Aorta (tissue), 5 donors: ENCODE measurements around the gene SPOP. TPM values are rescaled to one million over a fixed set of nuclear protein-coding genes. Genes with fewer than 3 reads are reported as not detected.
A peak's percentile ranks its signal among the peaks of the same experiment; 100 is the strongest.
"Not testable (repeated sequence)": the region's sequence is repeated elsewhere in the genome, so short reads cannot be mapped to it uniquely, and the experiment has no call there.

Source experiments
- ATAC-seq: fragments of 200-7000 bp; cut with Tn5 transposase; one replicate; pipeline ENCODE4 v1.9.1; 2022; ENCODE audit warnings: moderate library complexity; ENCODE audit not compliant: low FRiP score
- DNase-seq, 2 donors: peaks; one replicate each; pipeline ENCODE4 v3.0.0-alpha.2; 2020
- H3K27ac ChIP-seq, 2 donors: one replicate each; pipeline ENCODE4 v1.5.1; 2013; ENCODE audit warnings: low read length in 2 of 2, mild to moderate bottlenecking in 2 of 2, moderate library complexity in 2 of 2, control low read depth in 1 of 2, inconsistent platforms in 1 of 2, low read depth in 1 of 2
- H3K27me3 ChIP-seq, 2 donors: one replicate each; pipeline ENCODE4 v1.6.1; 2013; ENCODE audit warnings: control low read depth in 1 of 2, low read length in 1 of 2, mild to moderate bottlenecking in 1 of 2, moderate library complexity in 1 of 2; ENCODE audit not compliant: insufficient read depth in 2 of 2, control insufficient read depth in 1 of 2
- H3K36me3 ChIP-seq, 2 donors: one replicate each; pipeline ENCODE4 v1.6.1; 2013; ENCODE audit warnings: control low read depth in 1 of 2, low read length in 1 of 2, mild to moderate bottlenecking in 1 of 2; ENCODE audit not compliant: insufficient read depth in 2 of 2, control insufficient read depth in 1 of 2
- H3K4me1 ChIP-seq, 2 donors: one replicate each; pipeline ENCODE4 v1.6.1; 2013; ENCODE audit warnings: low read length in 2 of 2, control low read depth in 1 of 2, mild to moderate bottlenecking in 1 of 2, moderate library complexity in 1 of 2; ENCODE audit not compliant: insufficient read depth in 2 of 2, control insufficient read depth in 1 of 2
- H3K4me3 ChIP-seq, 2 donors: one replicate each; pipeline ENCODE4 v1.5.1; 2013; ENCODE audit warnings: low read length in 2 of 2, control low read depth in 1 of 2, mild to moderate bottlenecking in 1 of 2
- H3K9me3 ChIP-seq: one replicate; pipeline ENCODE4 v1.6.1; 2013; ENCODE audit warnings: mild to moderate bottlenecking, low read length; ENCODE audit not compliant: control insufficient read depth
- WGBS, 2 donors: extraction: QIAGEN DNeasy Blood & Tissue Kit; methylation state at CpG; one replicate each; pipeline ENCODE4 v1.1.7; 2013; 5-methylcytosine and 5-hydroxymethylcytosine counted together
- intact Hi-C, 2 donors: fragments of 100-400 bp; cut with DNase I; formaldehyde crosslinking; loops; one replicate each; pipeline versions ENCODE4 v1.14.2 to v1.15.0; 2022
- polyA plus RNA-seq, 2 donors: library from polyadenylated mRNA; stranded (reverse); fragments of 200-250 nt; gene quantifications; one replicate each; pipeline ENCODE4 v1.2.3, GENCODE V29; 2013
- total RNA-seq, 2 donors: library from RNA; stranded (reverse); fragmentation: NEBNext Ultra II Directional; extraction: Animal tissue kit (Norgen Biotek cat#: 25700); gene quantifications; one replicate each; pipeline ENCODE4 v1.2.1, GENCODE V29; 2021
- donor health status: healthy with polysubstance abuse.
- donor health status: Bipolar disorder and iron deficiency.
- donor health status: DM: no; HTN: no; CAD: no.
- donor health status: DM: no; HTN: no; CAD: no.
- donor health status: DM: yes; HTN: yes; CAD: no.

The SPOP gene
- total and polyA plus RNA-seq, 4 donors: 54.5 to 289 (median 86.8) TPM

DNA sequence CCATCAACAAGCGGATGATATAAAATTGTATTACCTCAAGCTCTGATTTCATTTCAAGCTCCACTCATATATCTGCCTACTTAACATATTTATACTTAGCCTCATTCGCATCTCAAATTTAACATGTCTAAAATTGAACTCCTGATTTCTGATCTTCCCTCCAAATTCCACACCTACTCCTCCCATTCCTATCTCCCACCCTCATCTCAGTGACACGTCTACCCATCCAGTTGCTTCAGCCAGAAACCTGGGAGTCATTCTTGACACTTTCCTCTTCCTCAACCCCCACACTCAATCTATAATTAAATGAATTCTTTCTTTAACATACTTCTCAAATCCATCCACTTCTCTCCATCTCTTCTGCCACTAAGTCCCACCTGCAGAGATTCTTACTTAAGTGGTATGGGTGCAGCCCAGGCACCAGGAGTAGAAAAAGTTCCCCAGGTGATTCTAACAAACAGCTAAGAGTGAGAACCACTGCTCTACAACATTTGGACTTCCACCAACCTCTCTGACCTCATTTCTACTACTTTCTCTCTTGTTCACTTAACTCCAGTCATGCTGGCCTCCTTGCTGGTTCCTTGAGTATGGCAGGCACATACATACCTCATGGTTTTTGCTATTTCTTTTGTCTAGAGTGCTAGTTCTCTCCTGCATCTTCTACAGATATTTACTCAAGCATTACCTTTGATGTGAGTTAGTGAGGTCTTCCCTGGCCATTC is 18.1 kb downstream of the SPOP start:
- WGBS, 2 donors: 81 to 82% methylated on average over 3 of the region's 3 CpGs
- DNase-seq (no peak), ATAC-seq (no peak)
- peaks cover 5 to 11% of the 10 kb centered on the region in 2 donors for H3K4me1 ChIP-seq
- H3K27ac ChIP-seq: no peak overlapping the region
- no peaks in the 10 kb centered on the region for H3K9me3 ChIP-seq
- H3K27me3 ChIP-seq: no peaks in the 10 kb centered on the region
- H3K36me3 ChIP-seq: peaks cover 0 to 2% of the 10 kb centered on the region in 2 donors
- intact Hi-C loops: loop anchor here in 1 of 2 donors (5.0 kb wide), 1 partner anchor 38 kb away; no protein-coding TSS in a partner anchor
- no peak overlapping the region for H3K4me3 ChIP-seq

DNA sequence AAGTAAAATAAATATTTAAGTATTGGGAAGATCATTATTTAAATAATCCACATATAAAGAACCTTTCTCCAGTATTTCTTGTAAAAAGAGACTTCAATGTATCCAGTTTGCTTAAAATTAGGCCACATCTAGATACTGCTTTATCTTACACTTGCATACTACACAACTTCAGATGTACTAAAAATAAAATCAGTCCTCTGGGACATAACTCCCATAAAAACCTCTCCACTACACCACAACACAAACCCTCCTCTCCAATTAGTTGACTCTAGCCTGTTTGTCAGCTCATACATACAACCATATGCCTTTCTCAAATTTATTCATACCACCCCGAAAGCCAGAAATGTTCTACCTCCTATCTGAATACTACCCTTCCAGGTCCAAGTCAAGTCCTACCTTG is 21.6 kb downstream of the SPOP start:
- Histone ChIP-seq H3K4me3 (no peak overlapping the region), H3K36me3 (peaks cover 0 to 2% of the 10 kb centered on the region in 2 donors), H3K27ac (no peak overlapping the region), H3K27me3 (no peaks in the 10 kb centered on the region), H3K4me1 (peaks cover 6 to 11% of the 10 kb centered on the region in 2 donors), H3K9me3 (no peaks in the 10 kb centered on the region)
- DNase-seq (no peak), ATAC-seq (no peak)
- WGBS, 2 donors: 61 to 69% methylated on average over 1 of the region's 1 CpG
- intact Hi-C loops: loop anchor here in 1 of 2 donors (5.0 kb wide), 1 partner anchor 34 kb away; no protein-coding TSS in a partner anchor

DNA sequence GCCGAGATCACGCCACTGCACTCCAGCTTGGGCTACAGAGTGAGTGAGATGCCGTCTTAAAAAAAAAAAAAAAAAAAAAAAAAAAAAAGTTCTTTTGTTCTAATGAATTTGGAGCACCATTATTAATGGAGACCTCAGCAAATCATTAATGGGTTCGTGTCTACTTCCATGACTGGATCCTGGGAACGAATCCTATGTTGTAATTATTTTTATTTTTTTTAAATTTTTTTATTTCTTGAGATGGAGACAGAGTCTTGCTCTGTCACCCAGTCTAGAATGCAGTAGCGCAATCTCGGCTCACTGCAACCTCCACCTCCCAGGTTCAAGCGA is 30.7 kb downstream of the SPOP start:
- Histone ChIP-seq H3K27ac (peak overlapping the region; percentile 57 to 93), H3K4me1 (peaks cover 0 to 5% of the 10 kb centered on the region in 2 donors), H3K36me3 (no peaks in the 10 kb centered on the region), H3K4me3 (no peak overlapping the region), H3K9me3 (no peaks in the 10 kb centered on the region), H3K27me3 (no peaks in the 10 kb centered on the region)
- no peak for DNase-seq
- intact Hi-C loops: no loop called here
- WGBS, 2 donors: 65 to 71% methylated on average over 8 of the region's 8 CpGs
- ATAC-seq: peak; percentile 47

DNA sequence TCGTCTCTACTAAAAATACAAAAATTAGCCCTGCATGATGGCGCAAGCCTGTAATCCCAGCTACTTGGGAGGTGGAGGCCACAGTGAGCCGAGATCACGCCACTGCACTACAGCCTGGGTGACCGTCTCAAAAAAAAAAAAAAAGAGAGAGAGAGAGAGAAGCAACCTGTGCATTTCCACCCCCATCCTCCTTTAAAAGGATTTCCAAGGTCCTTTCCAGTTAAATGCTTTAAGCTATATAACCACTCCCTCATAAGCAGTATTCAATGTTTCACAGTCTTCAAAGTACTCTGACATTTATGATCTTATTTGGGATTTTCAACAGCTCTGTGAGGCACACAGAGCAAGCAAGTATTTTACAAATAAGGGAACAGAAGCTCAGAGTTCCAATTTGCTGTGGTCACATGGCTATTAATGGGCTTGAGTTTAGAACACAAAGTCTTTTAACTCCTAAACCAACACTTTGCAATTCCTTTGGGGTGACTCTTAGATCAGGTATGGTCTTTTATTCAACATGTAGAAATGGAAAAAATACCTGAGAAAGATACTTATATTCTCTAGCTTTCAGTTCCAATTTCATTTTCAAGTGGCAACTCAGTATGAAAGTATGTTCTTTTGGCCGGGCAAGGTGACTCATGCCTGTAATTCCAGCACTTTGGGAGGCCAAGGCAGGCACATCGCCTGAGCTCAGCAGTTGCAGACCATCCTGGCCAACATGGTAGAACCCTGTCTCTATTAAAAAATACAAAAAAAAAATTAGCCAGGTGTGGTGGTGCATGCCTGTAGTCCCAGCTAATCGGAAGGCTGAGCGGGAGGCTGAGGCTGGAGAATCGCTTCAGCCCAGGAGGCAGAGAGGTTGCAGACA is 31.3 kb downstream of the SPOP start:
- peak overlapping the region in 1 of 2 donors; percentile 26 for H3K4me3 ChIP-seq
- peak; percentile 81 for ATAC-seq

DNA sequence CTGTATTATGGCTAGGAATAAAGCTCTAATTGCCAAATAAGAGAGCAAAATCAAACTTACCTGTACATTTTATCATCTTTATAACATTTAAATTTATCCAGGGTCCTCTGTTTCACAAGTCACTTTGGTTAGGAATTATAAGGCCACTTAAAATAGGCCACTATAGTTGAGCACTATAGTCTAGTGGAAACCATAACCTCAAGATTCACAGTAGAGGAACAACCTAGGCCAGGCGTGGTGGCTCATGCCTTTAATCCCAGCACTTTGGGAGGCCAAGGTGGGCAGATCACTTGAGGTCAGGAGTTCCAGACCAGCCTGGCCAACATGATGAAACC is 31.9 kb downstream of the SPOP start:
- DNase-seq, H3K9me3 ChIP-seq, H3K36me3 ChIP-seq, H3K4me1 ChIP-seq, H3K27me3 ChIP-seq, intact Hi-C loops: not testable (repeated sequence)
- Histone ChIP-seq H3K27ac (peak overlapping the region; percentile 94 to 100), H3K4me3 (peak overlapping the region in 1 of 2 donors; percentile 54)
- 54 to 70% methylated on average over 1 of the region's 1 CpG for WGBS, 2 donors
- ATAC-seq: peak; percentile 21

More for the DNA sequence above, 31.3 kb downstream of the SPOP start:
- 26 to 34% methylated on average over 10 of the region's 10 CpGs for WGBS, 2 donors
- Histone ChIP-seq H3K27me3 (no peaks in the 10 kb centered on the region), H3K27ac (peak overlapping the region; percentile 94 to 100), H3K36me3 (no peaks in the 10 kb centered on the region), H3K9me3 (no peaks in the 10 kb centered on the region), H3K4me1 (peaks cover 0 to 5% of the 10 kb centered on the region in 2 donors)
- intact Hi-C loops: no loop called here
- DNase-seq: peak in 1 of 2 donors; percentile 71

DNA sequence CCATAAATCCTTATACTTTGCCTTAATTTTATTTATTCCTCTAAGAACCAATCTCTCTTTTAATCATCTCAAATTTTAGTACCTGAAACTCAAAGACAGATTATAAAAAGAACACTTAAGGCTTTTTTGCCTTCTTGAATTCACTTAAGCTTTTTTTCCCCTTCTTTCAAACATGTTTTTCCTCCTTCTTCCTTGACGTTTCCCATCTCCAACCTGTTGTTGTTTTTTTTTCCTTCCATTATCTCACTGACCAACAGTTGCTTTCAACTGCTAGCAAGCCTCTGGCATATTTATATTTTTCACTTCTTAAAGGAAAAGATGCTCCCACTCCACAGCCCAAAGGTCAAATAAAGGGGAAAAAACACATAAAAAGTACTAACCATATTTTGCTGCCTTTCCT is 32.2 kb downstream of the SPOP start:
- H3K27ac ChIP-seq: peak overlapping the region; percentile 78 to 100
- WGBS, 2 donors: 2 to 6% methylated on average over 1 of the region's 1 CpG

DNA sequence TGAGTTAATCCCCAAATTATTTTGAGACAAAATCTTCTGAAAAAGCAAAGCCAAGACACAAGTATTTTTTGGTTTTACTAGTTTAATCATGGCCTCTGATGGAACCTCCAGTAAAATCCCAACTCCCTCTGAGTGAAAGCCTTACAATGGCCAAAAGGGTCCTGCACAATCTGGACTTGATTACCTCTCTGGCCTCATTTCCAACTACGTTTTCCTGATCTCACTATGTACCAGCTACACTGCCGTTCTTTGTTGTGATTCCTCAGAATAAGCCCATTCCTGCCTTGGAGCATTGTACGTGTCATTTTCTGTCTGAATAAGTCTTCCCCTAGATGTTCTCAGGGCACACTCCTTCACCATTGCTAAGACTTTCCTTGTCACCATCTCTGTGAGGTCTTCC is 37.3 kb downstream of the SPOP start:
- no peak for ATAC-seq
- Histone ChIP-seq H3K9me3 (no peaks in the 10 kb centered on the region), H3K36me3 (no peaks in the 10 kb centered on the region), H3K27me3 (no peaks in the 10 kb centered on the region), H3K4me1 (peaks cover 4 to 6% of the 10 kb centered on the region in 2 donors), H3K4me3 (no peak overlapping the region), H3K27ac (peak overlapping the region; percentile 30 to 88)
- intact Hi-C loops: loop anchor here in 1 of 2 donors (5.0 kb wide), 1 partner anchor 52 kb away; no protein-coding TSS in a partner anchor
- DNase-seq: no peak
- 21 to 24% methylated on average over 3 of the region's 3 CpGs for WGBS, 2 donors

More for the DNA sequence above, 32.2 kb downstream of the SPOP start:
- H3K36me3 ChIP-seq: no peaks in the 10 kb centered on the region
- no peak for DNase-seq
- ATAC-seq: no peak
- H3K27me3 ChIP-seq: no peaks in the 10 kb centered on the region
- intact Hi-C loops: no loop called here
- H3K4me1 ChIP-seq: peaks cover under 1 to 5% of the 10 kb centered on the region in 2 donors
- no peaks in the 10 kb centered on the region for H3K9me3 ChIP-seq
- peak overlapping the region in 1 of 2 donors; percentile 54 for H3K4me3 ChIP-seq

DNA sequence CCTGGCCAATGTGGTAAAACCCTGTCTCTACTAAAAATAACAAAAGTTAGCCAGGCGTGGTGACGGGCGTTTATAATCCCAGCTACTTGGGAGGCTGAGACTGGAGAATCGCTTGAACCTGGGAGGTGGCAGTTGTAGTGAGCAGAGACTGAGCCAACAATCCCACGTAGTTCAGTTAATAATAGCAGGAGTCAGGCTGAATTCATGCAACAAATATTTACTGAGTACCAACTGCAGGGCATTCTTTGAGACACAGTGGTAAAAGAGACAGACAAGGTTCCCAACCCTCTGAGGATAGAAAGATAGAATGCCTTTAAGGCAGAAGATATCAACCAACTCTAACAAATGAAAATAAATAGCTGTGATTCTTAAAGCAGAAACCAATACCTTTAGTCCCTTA is 39.1 kb downstream of the SPOP start:
- ATAC-seq (peak; percentile 37), DNase-seq (peak in 1 of 2 donors; percentile 73)
- no peak overlapping the region for H3K4me3 ChIP-seq
- H3K36me3 ChIP-seq: no peaks in the 10 kb centered on the region
- H3K27me3 ChIP-seq: no peaks in the 10 kb centered on the region
- intact Hi-C loops: loop anchor here in 1 of 2 donors (5.0 kb wide), 1 partner anchor 38 kb away; the partner anchor contains the start of gene SPOP
- 7 to 14% methylated on average over 5 of the region's 5 CpGs for WGBS, 2 donors
- peak overlapping the region in 1 of 2 donors; percentile 84 for H3K27ac ChIP-seq
- peaks cover 8 to 14% of the 10 kb centered on the region in 2 donors for H3K4me1 ChIP-seq
- H3K9me3 ChIP-seq: no peaks in the 10 kb centered on the region
